Stomach (tissue), 9 donors: ENCODE data around the gene TMOD3. TPM values are rescaled to one million over a fixed set of nuclear protein-coding genes. Genes with fewer than 3 reads are reported as not detected.

Experiments
- DNase-seq, 2 donors: peaks; one replicate each; pipeline versions ENCODE4 v3.0.0 to v3.0.0-alpha.2; 2013 to 2019
- H3K27ac ChIP-seq, 5 donors: fragments of 200-600 bp in 4 of 5; sonication (generic) in 4 of 5; one replicate each; pipeline ENCODE4 v1.5.1; 2013 to 2019; ENCODE audit warnings: mild to moderate bottlenecking in 1 of 5, moderate library complexity in 1 of 5
- H3K27me3 ChIP-seq, 3 donors: fragments of 200-600 bp; sonication (generic); one replicate each; pipeline ENCODE4 v1.5.1; 2017 to 2019; ENCODE audit warnings: mixed run types in 1 of 3
- H3K36me3 ChIP-seq, 4 donors: fragments of 200-600 bp; sonication (generic); 1 replicate in 3 of 4; 2 replicates in 1 of 4; pipeline ENCODE4 v1.5.1; 2016 to 2019
- H3K4me1 ChIP-seq, 4 donors: fragments of 200-600 bp; sonication (generic); one replicate each; pipeline ENCODE4 v1.5.1; 2016 to 2019
- H3K4me3 ChIP-seq, 4 donors: fragments of 200-600 bp; sonication (generic) in 3 of 4; one replicate each; pipeline ENCODE4 v1.5.1; 2016 to 2019; ENCODE audit warnings: mild to moderate bottlenecking in 1 of 4
- H3K9me3 ChIP-seq, 4 donors: fragments of 200-600 bp; sonication (generic); one replicate each; pipeline ENCODE4 v1.5.1; 2016 to 2019
- CTCF ChIP-seq, 7 experiments: fragments of 450-650 bp in 4 of 7; fragments of 200-600 bp in 3 of 7; sonication (generic) in 3 of 7; IDR thresholded peaks; one replicate each; pipeline ENCODE4 v1.5.1; 2016 to 2019; ENCODE audit warnings: antibody characterized with exemption in 7 of 7, control low read depth in 2 of 7, mild to moderate bottlenecking in 1 of 7
- EP300 ChIP-seq: sonication (generic); formaldehyde crosslinking; IDR thresholded peaks from one replicate; pipeline ENCODE4 v1.6.1; 2017; ENCODE audit warnings: antibody characterized with exemption
- POLR2A ChIP-seq, 4 donors: fragments of 450-650 bp; IDR thresholded peaks; one replicate each; pipeline ENCODE4 v1.6.1; 2016; ENCODE audit warnings: antibody characterized with exemption in 4 of 4, control low read depth in 2 of 4, mild to moderate bottlenecking in 1 of 4, moderate library complexity in 1 of 4
- POLR2AphosphoS5 ChIP-seq, 3 donors: sonication (generic); formaldehyde crosslinking; IDR thresholded peaks; one replicate each; pipeline ENCODE4 v1.6.1; 2016; ENCODE audit warnings: antibody characterized with exemption in 3 of 3
- WGBS, 5 donors: extraction: QIAGEN DNeasy Blood & Tissue Kit in 3 of 5; methylation state at CpG; one replicate each; pipeline versions ENCODE4 v1.1.5 to v1.1.7; 2013 to 2018; 5-methylcytosine and 5-hydroxymethylcytosine counted together
- intact Hi-C: fragments of 100-400 bp; cut with DNase I; formaldehyde crosslinking; loops from one replicate; pipeline ENCODE4 v1.15.1; 2023; ENCODE audit warnings: low total_unique reads
- polyA plus RNA-seq, 3 donors: library from polyadenylated mRNA; stranded (reverse); fragments of 200-250 nt; gene quantifications; one replicate each; pipeline ENCODE4 v1.2.3, GENCODE V29; 2013
- total RNA-seq, 5 donors: library from RNA; depleted of rRNA; stranded (reverse); fragments of >200 nt; gene quantifications; one replicate each; pipeline versions ENCODE4 v1.1.0 to v1.2.3, GENCODE V29; 2014 to 2016
- donor health status: healthy with polysubstance abuse.
- donor health status: Bipolar disorder and iron deficiency.
- donor health status: healthy.

Gene TMOD3
- total and polyA plus RNA-seq, 8 donors = 10.1 to 64.3 (median 15.2) TPM

- Histone ChIP-seq H3K4me3 (no peak overlapping the region), H3K9me3 (peaks cover 0 to 14% (median 8%) of the 10 kb centered on the region in 4 donors), H3K4me1 (peaks cover 0 to 7% (median 2%) of the 10 kb centered on the region in 4 donors), H3K27me3 (no peaks in the 10 kb centered on the region), H3K27ac (peak overlapping the region in 1 of 5 donors; percentile 10), H3K36me3 (no peaks in the 10 kb centered on the region)
- TF ChIP-seq EP300 (no peak), POLR2A (IDR thresholded peaks at IDR 0.05) (no peak)
- DNase-seq = no peak
- intact Hi-C loops = no loop called here
- 62 to 74% (median 68%) methylated on average over 3 of the region's 3 CpGs for WGBS, 5 donors
Observed at GRCh38 chr15:51825698-51826097, 3.8 kb upstream of the TMOD3 start.

GRCh38 chr15:51828621-51829375 is 655 bp upstream of the TMOD3 start:
- peak overlapping the region in 4 of 5 donors; percentile 94 to 99 (median 96) for H3K27ac ChIP-seq
- peak overlapping the region in 2 of 4 donors; percentile 76 to 90 for H3K4me3 ChIP-seq
- intact Hi-C loops = no loop called here

GRCh38 chr15:51830276-51830806 is 888 bp downstream of the TMOD3 start:
- DNase-seq = peak; percentile 50 to 78
- peak overlapping the region; percentile 76 to 98 (median 92) for H3K4me3 ChIP-seq
- no peaks in the 10 kb centered on the region for H3K36me3 ChIP-seq
- H3K27ac ChIP-seq = peak overlapping the region; percentile 94 to 99 (median 96)
- 0 to 1% (median 0%) methylated on average over 8 of the region's 8 CpGs for WGBS, 5 donors
- intact Hi-C loops = no loop called here
- H3K4me1 ChIP-seq = peaks cover 21 to 52% (median 40%) of the 10 kb centered on the region in 4 donors
- no peaks in the 10 kb centered on the region for H3K9me3 ChIP-seq
- no peak for TF ChIP-seq CTCF (IDR thresholded peaks at IDR 0.05)
- no peak for TF ChIP-seq POLR2A (IDR thresholded peaks at IDR 0.05)
- no peak for TF ChIP-seq POLR2AphosphoS5 (IDR thresholded peaks at IDR 0.05)
- no peak for TF ChIP-seq EP300
- H3K27me3 ChIP-seq = no peaks in the 10 kb centered on the region

More at GRCh38 chr15:51828621-51829375, 655 bp upstream of the TMOD3 start:
- no peaks in the 10 kb centered on the region for H3K27me3 ChIP-seq
- DNase-seq = peak in 1 of 2 donors; percentile 21
- TF ChIP-seq CTCF (IDR thresholded peaks at IDR 0.05) (no peak), POLR2A (IDR thresholded peaks at IDR 0.05) (no peak), POLR2AphosphoS5 (IDR thresholded peaks at IDR 0.05) (no peak), EP300 (no peak)
- 77 to 85% (median 82%) methylated on average over 9 of the region's 9 CpGs for WGBS, 5 donors
- no peaks in the 10 kb centered on the region for H3K9me3 ChIP-seq
- no peaks in the 10 kb centered on the region for H3K36me3 ChIP-seq
- H3K4me1 ChIP-seq = peaks cover 21 to 37% (median 29%) of the 10 kb centered on the region in 4 donors

GRCh38 chr15:51833772-51834171 is 4.3 kb downstream of the TMOD3 start:
- Histone ChIP-seq H3K4me1 (peaks cover 47 to 85% (median 61%) of the 10 kb centered on the region in 4 donors), H3K4me3 (no peak overlapping the region), H3K9me3 (no peaks in the 10 kb centered on the region), H3K27me3 (no peaks in the 10 kb centered on the region), H3K27ac (no peak overlapping the region), H3K36me3 (no peaks in the 10 kb centered on the region)
- WGBS, 5 donors = 47 to 69% (median 64%) methylated on average over 1 of the region's 1 CpG
- intact Hi-C loops = no loop called here
- no peak for DNase-seq
- TF ChIP-seq EP300 (no peak), CTCF (IDR thresholded peaks at IDR 0.05) (no peak), POLR2A (IDR thresholded peaks at IDR 0.05) (no peak), POLR2AphosphoS5 (IDR thresholded peaks at IDR 0.05) (no peak)
